ENCODE data around the gene TTLL9. TPM values are rescaled to one million over a fixed set of nuclear protein-coding genes. Genes with fewer than 3 reads are reported as not detected.

Gene TTLL9
- 1.4 TPM for total RNA-seq

DNA sequence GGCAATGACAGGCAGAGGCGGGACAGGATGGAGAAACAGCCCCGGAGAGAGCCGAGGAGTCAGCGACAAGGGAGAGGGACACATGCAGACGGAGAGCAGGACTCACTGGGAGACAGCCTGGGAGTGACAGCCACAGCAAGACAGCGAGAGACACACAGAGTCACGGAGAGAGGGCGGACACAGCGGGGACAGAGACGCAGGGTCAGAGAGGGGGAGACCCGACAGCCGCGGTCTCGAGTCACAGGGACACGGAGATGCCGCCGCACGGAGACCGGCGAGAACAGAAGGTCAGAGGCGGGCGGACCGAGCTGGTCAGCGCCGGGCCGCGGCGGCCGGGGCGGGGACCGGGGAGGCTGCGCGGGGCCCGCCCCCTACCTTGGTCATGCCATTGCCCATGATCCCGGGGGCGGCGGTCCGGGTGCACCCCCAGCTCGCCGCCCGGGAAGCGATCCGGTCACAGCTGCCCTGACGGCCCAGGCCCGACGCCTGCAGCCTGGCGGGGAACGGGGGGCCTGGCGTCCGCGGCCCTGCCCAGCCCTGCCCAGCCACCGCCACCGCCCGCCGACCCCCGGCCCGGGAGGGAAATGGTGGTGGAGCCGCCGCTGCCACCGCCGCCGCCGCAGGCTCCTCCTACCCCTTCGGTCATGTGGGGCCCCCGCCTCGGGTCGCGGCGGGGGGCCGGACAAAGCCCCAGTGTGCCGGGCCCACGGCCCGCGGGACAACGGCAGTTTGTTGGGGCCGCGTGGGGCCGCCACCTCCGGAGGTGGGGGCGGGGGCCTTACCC is at the start of gene TTLL9, which contains the start of gene DUSP15:
Gene TTLL9 (plus strand): TSS at position 693 of the 784 bp plus-strand sequence. CDS start 493 bp downstream, outside the sequence.
Gene DUSP15 (minus strand): TSS at position 586 of the 784 bp plus-strand sequence. CDS start 190 bp downstream, at position 396.

GRCh38 chr20:31845300-31845863 is 25.1 kb upstream of the TTLL9 start, which contains the start of gene FOXS1:
Gene FOXS1, minus strand, starts transcription at chr20:31845604. Its CDS starts 62 bp downstream, at chr20:31845542.

GRCh38 chr20:31951530-31952453 is 81.4 kb downstream of the TTLL9 start, which contains the start of gene PDRG1:
Gene PDRG1, minus strand, starts transcription at chr20:31952046. Its CDS starts 85 bp downstream, at chr20:31951961.

GRCh38 chr20:31967830-31968249 is 97.4 kb downstream of the TTLL9 start, which contains the start of gene XKR7:
Gene XKR7, plus strand, starts transcription at chr20:31968151. Its CDS starts 25 bp downstream, at chr20:31968176.

Other genes with a start within 250 kb of the TTLL9 start
- gene COX4I2, start 232.7 kb upstream of the TTLL9 start, total RNA-seq, result 3.2 TPM
- 133 TPM for gene BCL2L1, start 147.8 kb upstream of the TTLL9 start, total RNA-seq
- gene TPX2, start 131.3 kb upstream of the TTLL9 start, total RNA-seq, result 20.2 TPM
- gene MYLK2, start 51.3 kb upstream of the TTLL9 start, total RNA-seq, result 2.5 TPM
- gene FOXS1, start 25.0 kb upstream of the TTLL9 start, total RNA-seq, result 2.3 TPM
- 9.0 TPM for gene DUSP15, start 107 bp upstream of the TTLL9 start, total RNA-seq
- gene PDRG1, start 81.4 kb downstream of the TTLL9 start, total RNA-seq, result 9.5 TPM
- 8.2 TPM for gene XKR7, start 97.5 kb downstream of the TTLL9 start, total RNA-seq
- gene CCM2L, start 139.8 kb downstream of the TTLL9 start, total RNA-seq, result 4.8 TPM
- 4.9 TPM for gene HCK, start 181.6 kb downstream of the TTLL9 start, total RNA-seq
- gene TM9SF4, start 239.1 kb downstream of the TTLL9 start, total RNA-seq, result 31.2 TPM